OCI-LY3 (cell line): Measurements from ENCODE around the gene SLC27A1.

Source experiments
- H2AFZ ChIP-seq: fragments of 200-600, 300-600 bp; shearing (Covaris generic); 2 replicates; pipeline ENCODE4 v1.6.0; 2014; ENCODE audit warnings: antibody characterized with exemption, low read depth, low read length
- H3K27ac ChIP-seq: fragments of 200-600, 300-600 bp; sonication (generic); 2 replicates; pipeline ENCODE4 v1.5.1; 2014; ENCODE audit warnings: mild to moderate bottlenecking, low read length, moderate library complexity, mixed read lengths
- H3K27me3 ChIP-seq: fragments of 200-600, 300-600 bp; sonication (generic); 2 replicates; pipeline ENCODE4 v1.6.1; 2014; ENCODE audit warnings: low read depth, low read length, mixed read lengths
- H3K36me3 ChIP-seq: fragments of 200-600, 300-600 bp; sonication (generic); replicated peaks from 2 replicates; pipeline ENCODE3; 2014; ENCODE audit warnings: low read depth, low read length, mixed read lengths
- H3K4me1 ChIP-seq: fragments of 300-600, 200-600 bp; sonication (generic); 2 replicates; pipeline ENCODE4 v1.6.1; 2014; ENCODE audit warnings: low read length, mixed read lengths
- H3K4me2 ChIP-seq: fragments of 200-600, 300-600 bp; sonication (generic); 2 replicates; pipeline ENCODE4 v1.6.1; 2014; ENCODE audit warnings: low read length, mixed read lengths
- H3K4me3 ChIP-seq: fragments of 300-600, 200-600 bp; sonication (generic); 2 replicates; pipeline ENCODE4 v1.5.1; 2014; ENCODE audit warnings: antibody characterized with exemption, mild to moderate bottlenecking, low read length, moderate library complexity
- H3K79me2 ChIP-seq: fragments of 300-600, 200-600 bp; shearing (Covaris generic); 2 replicates; pipeline ENCODE4 v1.6.1; 2014; ENCODE audit warnings: mild to moderate bottlenecking, low read length, mixed read lengths
- H3K9ac ChIP-seq: fragments of 300-600, 200-600 bp; shearing (Covaris generic); 2 replicates; pipeline ENCODE4 v1.6.0; 2014; ENCODE audit warnings: mild to moderate bottlenecking, low read length, moderate library complexity
- H3K9me3 ChIP-seq: fragments of 200-600, 300-600 bp; shearing (Covaris generic); 2 replicates; pipeline ENCODE4 v1.6.1; 2014; ENCODE audit warnings: low read length, mixed read lengths; ENCODE audit not compliant: insufficient read depth
- H4K20me1 ChIP-seq: fragments of 200-600, 300-600 bp; sonication (generic); 2 replicates; pipeline ENCODE4 v1.6.1; 2016; ENCODE audit warnings: low read length, mixed read lengths; ENCODE audit not compliant: insufficient read depth
- EZH2phosphoT487 ChIP-seq: fragments of 200-600 bp; shearing (Covaris generic); IDR thresholded peaks from 2 replicates; pipeline ENCODE4 v1.6.1; 2018; ENCODE audit warnings: antibody characterized with exemption, mixed run types, low read depth
- TF ChIP-seq, protein P1 (sequence below): fragments of 200-600, 300-600 bp; sonication (generic); IDR thresholded peaks from 2 replicates; pipeline ENCODE4 v1.5.1; 2014; ENCODE audit warnings: antibody characterized with exemption, low read length, low read depth

Gene SLC27A1

DNA sequence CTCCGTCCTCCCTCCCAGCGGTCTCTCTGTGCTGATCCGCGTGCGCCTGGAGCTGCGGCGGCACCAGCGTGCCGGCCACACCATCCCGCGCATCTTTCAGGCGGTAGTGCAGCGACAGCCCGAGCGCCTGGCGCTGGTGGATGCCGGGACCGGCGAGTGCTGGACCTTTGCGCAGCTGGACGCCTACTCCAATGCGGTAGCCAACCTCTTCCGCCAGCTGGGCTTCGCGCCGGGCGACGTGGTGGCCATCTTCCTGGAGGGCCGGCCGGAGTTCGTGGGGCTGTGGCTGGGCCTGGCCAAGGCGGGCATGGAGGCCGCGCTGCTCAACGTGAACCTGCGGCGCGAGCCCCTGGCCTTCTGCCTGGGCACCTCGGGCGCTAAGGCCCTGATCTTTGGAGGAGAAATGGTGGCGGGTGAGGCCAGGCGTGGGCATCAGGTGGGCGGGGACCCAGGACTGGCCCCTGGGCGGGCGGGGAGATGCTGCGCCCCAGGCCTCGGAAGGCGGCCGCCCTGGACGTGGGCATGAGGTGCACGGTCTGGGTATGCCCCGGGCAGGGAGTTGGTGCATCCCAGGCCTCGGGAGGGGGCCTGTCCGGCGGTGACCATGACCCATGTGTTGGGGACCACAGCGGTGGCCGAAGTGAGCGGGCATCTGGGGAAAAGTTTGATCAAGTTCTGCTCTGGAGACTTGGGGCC, 16.4 kb downstream of the SLC27A1 start:
- Histone ChIP-seq H3K79me2 (no peaks in the 10 kb centered on the region), H3K36me3 (no peaks in the 10 kb centered on the region), H3K9ac (no peak overlapping the region), H3K27ac (no peak overlapping the region), H3K4me3 (no peak overlapping the region), H2AFZ (no peak overlapping the region), H3K4me2 (no peak overlapping the region), H4K20me1 (no peaks in the 10 kb centered on the region), H3K9me3 (no peaks in the 10 kb centered on the region), H3K27me3 (no peaks in the 10 kb centered on the region), H3K4me1 (peaks cover 7% of the 10 kb centered on the region; the same call in 1 of the 2 replicates)
- TF ChIP-seq, protein P1, sequence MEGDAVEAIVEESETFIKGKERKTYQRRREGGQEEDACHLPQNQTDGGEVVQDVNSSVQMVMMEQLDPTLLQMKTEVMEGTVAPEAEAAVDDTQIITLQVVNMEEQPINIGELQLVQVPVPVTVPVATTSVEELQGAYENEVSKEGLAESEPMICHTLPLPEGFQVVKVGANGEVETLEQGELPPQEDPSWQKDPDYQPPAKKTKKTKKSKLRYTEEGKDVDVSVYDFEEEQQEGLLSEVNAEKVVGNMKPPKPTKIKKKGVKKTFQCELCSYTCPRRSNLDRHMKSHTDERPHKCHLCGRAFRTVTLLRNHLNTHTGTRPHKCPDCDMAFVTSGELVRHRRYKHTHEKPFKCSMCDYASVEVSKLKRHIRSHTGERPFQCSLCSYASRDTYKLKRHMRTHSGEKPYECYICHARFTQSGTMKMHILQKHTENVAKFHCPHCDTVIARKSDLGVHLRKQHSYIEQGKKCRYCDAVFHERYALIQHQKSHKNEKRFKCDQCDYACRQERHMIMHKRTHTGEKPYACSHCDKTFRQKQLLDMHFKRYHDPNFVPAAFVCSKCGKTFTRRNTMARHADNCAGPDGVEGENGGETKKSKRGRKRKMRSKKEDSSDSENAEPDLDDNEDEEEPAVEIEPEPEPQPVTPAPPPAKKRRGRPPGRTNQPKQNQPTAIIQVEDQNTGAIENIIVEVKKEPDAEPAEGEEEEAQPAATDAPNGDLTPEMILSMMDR = no peak
- no peak for TF ChIP-seq EZH2phosphoT487

DNA sequence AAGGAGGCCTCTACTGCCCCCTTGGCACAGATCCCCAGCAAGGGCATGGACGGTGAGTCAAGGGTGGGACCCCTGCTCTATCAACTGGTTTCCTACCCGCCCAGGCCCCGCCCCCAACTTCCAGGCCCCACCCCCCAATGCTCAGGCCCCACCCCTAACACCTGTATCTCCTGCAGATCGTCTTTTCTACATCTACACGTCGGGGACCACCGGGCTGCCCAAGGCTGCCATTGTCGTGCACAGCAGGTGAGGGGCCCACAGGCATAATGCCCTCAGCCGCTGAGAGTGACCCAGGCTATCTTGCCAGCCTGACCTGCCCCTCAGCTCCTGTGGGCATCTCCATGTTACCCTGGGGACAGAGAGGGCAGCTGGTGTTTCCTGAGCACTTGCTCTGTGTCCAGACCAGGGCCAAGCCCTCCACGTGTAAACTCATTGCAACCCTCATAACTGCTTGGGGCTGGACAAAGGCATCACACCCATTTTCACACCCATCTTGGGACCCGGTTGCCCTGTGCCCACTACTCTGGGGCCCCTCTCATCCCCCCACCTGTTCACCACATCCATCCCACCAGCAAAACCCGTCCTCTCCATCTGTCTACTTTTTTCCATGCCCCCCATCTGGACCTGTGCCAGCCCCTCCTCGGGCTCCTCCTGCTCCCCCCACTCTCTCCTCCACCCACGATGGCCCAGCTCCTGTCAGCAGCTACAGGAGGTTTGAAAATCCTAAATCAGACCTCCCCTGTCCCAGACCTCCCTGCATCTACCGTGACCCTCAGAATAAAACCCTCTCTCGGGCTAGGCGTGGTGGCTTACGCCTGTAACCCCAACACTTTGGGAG, 17.2 kb downstream of the SLC27A1 start:
- H3K4me2 ChIP-seq = no peak overlapping the region
- no peaks in the 10 kb centered on the region for H3K9me3 ChIP-seq
- no peak overlapping the region for H3K27ac ChIP-seq
- H3K79me2 ChIP-seq = no peaks in the 10 kb centered on the region
- no peaks in the 10 kb centered on the region for H3K27me3 ChIP-seq
- H3K4me1 ChIP-seq = peaks cover 7% of the 10 kb centered on the region; the same call in 1 of the 2 replicates
- H3K9ac ChIP-seq = no peak overlapping the region
- H3K4me3 ChIP-seq = no peak overlapping the region
- TF ChIP-seq, protein P1 = no peak
- TF ChIP-seq EZH2phosphoT487 = no peak
- no peaks in the 10 kb centered on the region for H3K36me3 ChIP-seq
- H4K20me1 ChIP-seq = no peaks in the 10 kb centered on the region
- H2AFZ ChIP-seq = no peak overlapping the region

DNA sequence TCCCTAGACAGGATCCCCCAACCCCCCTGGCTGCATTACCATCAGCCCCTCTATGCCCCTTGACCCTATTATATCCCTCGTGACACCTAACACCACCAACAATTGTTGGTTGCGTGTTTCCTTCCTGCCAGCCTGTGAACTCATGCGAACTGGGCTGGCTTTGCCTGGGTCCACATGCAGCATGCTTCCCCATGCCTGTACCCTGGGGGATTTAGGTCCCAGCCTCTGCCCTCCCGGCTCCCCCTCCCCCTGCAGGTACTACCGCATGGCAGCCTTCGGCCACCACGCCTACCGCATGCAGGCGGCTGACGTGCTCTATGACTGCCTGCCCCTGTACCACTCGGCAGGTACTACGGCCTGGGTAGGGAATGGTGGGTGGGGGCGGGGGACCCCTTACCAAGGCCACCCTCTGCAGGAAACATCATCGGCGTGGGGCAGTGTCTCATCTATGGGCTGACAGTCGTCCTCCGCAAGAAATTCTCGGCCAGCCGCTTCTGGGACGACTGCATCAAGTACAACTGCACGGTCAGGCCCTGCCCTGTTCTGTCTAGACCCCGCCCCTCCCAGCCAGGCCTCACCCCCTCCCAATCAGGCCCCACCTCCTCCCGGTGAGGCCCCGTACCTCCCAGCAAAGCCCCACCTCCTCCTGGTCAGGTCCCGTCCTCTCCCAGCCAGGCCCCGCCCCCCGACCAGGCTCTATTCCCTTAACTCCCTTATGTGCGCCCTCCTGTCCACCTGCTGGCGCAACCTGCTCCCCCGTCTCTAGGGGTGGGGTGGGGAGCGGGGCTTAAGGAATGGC, 18.5 kb downstream of the SLC27A1 start:
- Histone ChIP-seq H3K79me2 (no peaks in the 10 kb centered on the region), H4K20me1 (no peaks in the 10 kb centered on the region), H3K4me3 (peak overlapping the region; percentile 61), H3K4me1 (peaks cover 7% of the 10 kb centered on the region; the same call in 1 of the 2 replicates), H3K4me2 (peak overlapping the region; percentile 41), H2AFZ (no peak overlapping the region), H3K9me3 (no peaks in the 10 kb centered on the region), H3K9ac (peak overlapping the region; percentile 5; the same call in 1 of the 2 replicates), H3K27ac (no peak overlapping the region), H3K27me3 (no peaks in the 10 kb centered on the region), H3K36me3 (no peaks in the 10 kb centered on the region)
- TF ChIP-seq, protein P1 = peak; percentile 35
- no peak for TF ChIP-seq EZH2phosphoT487
